ENCODE results near the gene ZNF827. TPM values are rescaled to one million over a fixed set of nuclear protein-coding genes. Genes with fewer than 3 reads are reported as not detected.

The ZNF827 gene
- total and polyA plus RNA-seq, 2 of the 8 experiments (the other 6 are each of a cell fraction or from before 2014, with no cell fraction given): 25.3 to 26.2 TPM

GRCh38 chr4:145851511-145852201 is 87.0 kb downstream of the ZNF827 start:
- DNase-seq (ENCODE audit: low read depth in 1 of 2, low spot score in 2 of 2): no peak

More at GRCh38 chr4:145851511-145852201, 87.0 kb downstream of the ZNF827 start:
- Histone ChIP-seq H3K79me2 (ENCODE audit: control insufficient read depth in 1 of 2, insufficient read depth in 2 of 2, low read length in 2 of 2) (0 out of 4 replicates have a peak, but pooled peaks cover 0 to 3% of the 10 kb centered on the region in 2 experiments), H4K20me1 (replicated peaks in 1 of 2; ENCODE audit: control insufficient read depth in 1 of 2, insufficient read depth in 2 of 2, low read length in 2 of 2) (no peaks in the 10 kb centered on the region), H3K4ac (replicated peaks; ENCODE audit: insufficient read length, low read depth, low read length) (no peak overlapping the region), H3K27me3 (replicated peaks in 1 of 4; ENCODE audit: control insufficient read depth in 3 of 4, extremely low read depth in 1 of 4, insufficient read depth in 3 of 4, low read length in 3 of 4) (no peaks in the 10 kb centered on the region), H4K91ac (replicated peaks; ENCODE audit: insufficient read length, low read length) (no peak overlapping the region), H3K14ac (ENCODE audit: insufficient read length) (no peak overlapping the region), H2BK20ac (ENCODE audit: low read length) (no peak overlapping the region), H3K36me3 (ENCODE audit: control insufficient read depth in 2 of 4, insufficient read depth in 4 of 4, low read length in 3 of 4) (peaks cover 0 to 12% (median 1%) of the 10 kb centered on the region in 4 experiments; a peak in 2 of 8 replicates), H3K9me3 (ENCODE audit: insufficient read depth in 2 of 2, low read depth in 1 of 2, low read length in 1 of 2) (no peaks in the 10 kb centered on the region), H2BK12ac (ENCODE audit: low read depth, low read length) (no peak overlapping the region), H3K18ac (ENCODE audit: extremely low read depth, low read length) (no peak overlapping the region), H3K4me2 (ENCODE audit: insufficient read depth in 1 of 2, low read depth in 2 of 2, low read length in 2 of 2) (no peak overlapping the region), H2BK120ac (replicated peaks; ENCODE audit: low read depth, low read length) (no peak overlapping the region), H3K23me2 (ENCODE audit: low read depth, low read length) (no peaks in the 10 kb centered on the region), H2AK5ac (ENCODE audit: low read depth, low read length) (no peak overlapping the region), H3K56ac (replicated peaks; ENCODE audit: insufficient read length, low read depth, low read length) (no peak overlapping the region), H3K27ac (ENCODE audit: low read depth, low read length) (no peak overlapping the region), H2BK15ac (ENCODE audit: low read length) (no peak overlapping the region), H3K23ac (ENCODE audit: insufficient read length) (no peak overlapping the region), H3K4me1 (replicated peaks in 1 of 4; ENCODE audit: control insufficient read depth in 3 of 4, insufficient read depth in 4 of 4, low read length in 3 of 4) (no peaks in the 10 kb centered on the region), H3K4me3 (ENCODE audit: extremely low read depth in 1 of 4, insufficient read depth in 2 of 4, low read depth in 3 of 4, low read length in 4 of 4) (no peak overlapping the region), H2AFZ (ENCODE audit: low read length) (no peak overlapping the region), H3K9ac (replicated peaks in 1 of 4; ENCODE audit: extremely low read depth in 1 of 4, low read depth in 3 of 4, low read length in 3 of 4) (no peak overlapping the region), H2BK5ac (ENCODE audit: low read depth, low read length) (no peak overlapping the region), H3K79me1 (ENCODE audit: low read depth, low read length) (no peaks in the 10 kb centered on the region; the same call in 1 of the 2 replicates), H4K8ac (ENCODE audit: extremely low read depth, insufficient read depth, low read length) (no peak overlapping the region), H4K5ac (ENCODE audit: insufficient read length, low read depth, low read length) (no peak overlapping the region)
- 94% methylated on average over 2 of the region's 2 CpGs; no CpG with 5 or more reads in 1 of the 2 experiments for WGBS, 2 experiments (ENCODE audit: extremely low coverage in 1 of 2, insufficient coverage in 1 of 2, insufficient read length in 1 of 2, insufficient replicate concordance in 2 of 2, low coverage in 1 of 2, low lambda C conversion rate in 2 of 2, missing lambda C conversion rate in 1 of 2)
- FAIRE-seq: no peak
- ChIA-PET CTCF (ENCODE audit: partially characterized antibody) (interaction anchor here (0.6 to 1.7 kb wide), 6 partner anchors 9 to 323 kb away, joined by 3 to 5 read pairs (median 3); no protein-coding TSS in a partner anchor), POLR2A (ENCODE audit: partially characterized antibody) (interaction anchor here (0.8 to 1.2 kb wide), 2 partner anchors 13 to 36 kb away, joined by 3 to 5 read pairs; no protein-coding TSS in a partner anchor)
- TF ChIP-seq KDM5A (IDR thresholded peaks at IDR 0.05; ENCODE audit: low read length): no peak
- TF ChIP-seq ATF2 (IDR thresholded peaks at IDR 0.05; ENCODE audit: low read length): no peak
- no peak for TF ChIP-seq RNF2 (IDR thresholded peaks at IDR 0.05; ENCODE audit: borderline replicate concordance, low read depth, low read length, missing control alignments, poor library complexity, severe bottlenecking)

Data from H1 (cell line).